Stimulated activated CD4-positive, alpha-beta T cell treated with anti-CD3 and anti-CD28 coated beads, Interleukin-1b, Interleukin-23, amount 100 ng/mL, for 1 hour (primary cell): Measurements from ENCODE around the gene TRPV5.

Experiments used
- DNase-seq, 2 donors: peaks; one replicate each; pipeline ENCODE4 v3.0.0-alpha.2; 2020; ENCODE audit warnings: low read depth in 2 of 2

The TRPV5 gene

DNA sequence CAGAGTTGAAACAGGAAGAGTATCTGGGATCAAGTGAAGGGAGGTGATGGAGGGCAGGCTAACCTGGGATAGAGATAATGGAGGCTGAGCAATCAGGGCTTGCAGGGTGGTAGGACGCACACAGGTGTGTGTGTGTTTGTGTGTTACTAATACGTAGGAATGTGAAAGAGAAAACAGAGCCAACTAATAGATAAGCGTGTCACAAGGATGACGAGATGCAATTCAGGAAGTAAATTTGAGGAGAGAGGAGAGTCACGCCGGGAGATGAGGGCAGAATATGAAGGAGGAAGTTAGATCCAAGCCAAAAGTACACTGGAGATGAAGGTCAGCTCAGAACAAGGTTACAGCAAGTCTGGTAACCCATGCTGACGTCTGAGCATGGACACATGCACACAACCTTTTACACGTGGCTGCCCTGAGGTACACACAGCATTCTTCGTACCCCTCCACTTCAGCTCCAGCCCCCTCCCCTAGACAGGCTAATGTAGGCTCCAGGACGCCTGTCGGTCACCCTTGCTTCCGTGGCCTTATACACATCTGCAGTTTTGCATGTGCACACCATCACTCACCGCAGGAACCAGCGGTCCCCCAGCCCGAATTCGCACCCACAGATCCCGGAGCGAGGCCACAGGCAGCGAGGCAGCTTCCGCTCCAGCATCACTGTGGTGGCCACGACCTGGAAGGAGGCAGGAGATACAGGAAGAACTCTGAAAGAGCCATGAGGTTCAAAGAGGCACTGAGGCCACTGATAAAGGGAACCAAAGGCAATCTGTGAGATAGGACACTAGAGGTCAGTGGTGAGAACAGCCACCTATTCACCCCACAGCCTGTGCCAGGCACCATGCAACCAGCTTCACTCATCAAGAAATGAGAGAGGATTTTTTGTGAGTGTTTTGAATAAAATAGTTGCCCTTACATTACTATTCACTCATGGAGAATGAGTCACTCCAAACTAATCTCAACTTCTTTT lies 24.3 kb downstream of the TRPV5 start:
- no peak for DNase-seq

DNA sequence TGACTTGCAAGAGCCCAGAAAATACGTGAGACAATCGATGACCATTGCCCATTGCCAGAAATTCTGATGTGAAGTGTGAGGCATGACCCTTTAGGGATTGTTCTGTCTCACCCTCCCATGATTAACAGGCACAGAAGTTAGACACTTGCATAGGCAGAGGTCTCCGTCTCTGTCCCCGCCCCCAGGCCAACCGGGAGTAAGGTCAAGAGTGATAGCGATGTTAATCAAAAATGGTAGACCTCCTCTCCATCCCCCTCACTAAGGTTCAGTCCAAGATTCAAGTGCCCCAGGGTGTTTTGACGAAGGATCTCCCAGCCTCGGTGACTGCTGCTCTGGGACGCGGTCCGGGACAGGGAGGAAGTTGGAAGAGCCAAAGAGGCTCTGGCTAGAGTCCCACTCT lies 25.3 kb downstream of the TRPV5 start:
- DNase-seq: no peak

DNA sequence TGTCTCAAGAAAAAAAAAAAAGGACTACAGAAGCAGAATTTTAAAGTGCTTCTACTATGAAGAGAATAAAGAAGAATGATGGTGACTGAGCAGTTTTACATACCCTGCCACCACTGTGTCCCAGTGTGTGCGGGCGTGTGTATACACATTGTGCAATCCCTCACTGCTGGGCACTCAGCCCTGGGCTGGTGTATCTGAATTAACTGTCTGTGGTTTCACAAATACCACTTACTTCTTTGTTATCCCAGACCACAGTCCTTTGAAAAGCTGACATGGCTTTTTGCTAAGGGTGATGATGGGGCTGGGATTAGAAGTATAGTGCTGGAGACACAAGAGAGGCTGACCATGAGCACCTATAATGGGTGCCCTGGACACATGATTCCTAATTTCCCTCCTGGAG lies 26.9 kb downstream of the TRPV5 start:
- DNase-seq: no peak

DNA sequence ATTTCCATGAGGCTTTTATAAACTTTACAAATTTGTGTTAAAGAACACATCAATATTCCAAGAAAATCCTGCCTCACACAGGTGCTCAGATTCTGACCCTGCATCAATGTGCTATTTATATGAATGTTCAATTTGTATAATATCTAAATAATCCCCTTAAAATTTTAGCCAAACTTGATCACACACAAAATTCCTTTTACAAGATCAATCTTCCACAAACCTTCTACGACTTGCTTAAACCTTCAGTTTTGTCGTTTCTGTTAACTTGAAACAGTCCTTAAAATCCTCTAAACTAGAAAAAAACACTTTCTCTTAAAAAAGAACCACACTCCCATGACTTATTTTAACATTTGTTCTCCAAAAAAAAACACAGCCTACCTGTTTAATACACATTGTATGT lies 27.8 kb downstream of the TRPV5 start:
- DNase-seq: no peak

DNA sequence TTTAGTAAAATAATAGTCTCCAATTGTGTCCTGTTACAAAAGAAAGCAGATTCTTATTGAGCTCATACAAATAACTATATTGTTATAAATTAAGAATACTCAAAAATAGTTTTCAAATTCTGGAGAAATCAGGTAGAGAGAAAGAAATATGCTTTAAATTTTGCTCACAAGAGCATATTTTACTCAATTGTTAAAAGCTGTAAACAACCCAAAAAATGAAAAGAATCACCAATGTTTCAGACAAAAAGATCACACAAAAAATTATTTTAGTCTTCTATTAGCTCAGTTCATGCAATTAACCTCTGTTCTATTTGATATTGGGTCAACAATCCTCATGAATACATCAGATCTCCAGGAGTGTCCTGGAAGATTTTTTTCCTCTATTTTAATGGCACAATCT lies 29.4 kb downstream of the TRPV5 start:
- no peak for DNase-seq

DNA sequence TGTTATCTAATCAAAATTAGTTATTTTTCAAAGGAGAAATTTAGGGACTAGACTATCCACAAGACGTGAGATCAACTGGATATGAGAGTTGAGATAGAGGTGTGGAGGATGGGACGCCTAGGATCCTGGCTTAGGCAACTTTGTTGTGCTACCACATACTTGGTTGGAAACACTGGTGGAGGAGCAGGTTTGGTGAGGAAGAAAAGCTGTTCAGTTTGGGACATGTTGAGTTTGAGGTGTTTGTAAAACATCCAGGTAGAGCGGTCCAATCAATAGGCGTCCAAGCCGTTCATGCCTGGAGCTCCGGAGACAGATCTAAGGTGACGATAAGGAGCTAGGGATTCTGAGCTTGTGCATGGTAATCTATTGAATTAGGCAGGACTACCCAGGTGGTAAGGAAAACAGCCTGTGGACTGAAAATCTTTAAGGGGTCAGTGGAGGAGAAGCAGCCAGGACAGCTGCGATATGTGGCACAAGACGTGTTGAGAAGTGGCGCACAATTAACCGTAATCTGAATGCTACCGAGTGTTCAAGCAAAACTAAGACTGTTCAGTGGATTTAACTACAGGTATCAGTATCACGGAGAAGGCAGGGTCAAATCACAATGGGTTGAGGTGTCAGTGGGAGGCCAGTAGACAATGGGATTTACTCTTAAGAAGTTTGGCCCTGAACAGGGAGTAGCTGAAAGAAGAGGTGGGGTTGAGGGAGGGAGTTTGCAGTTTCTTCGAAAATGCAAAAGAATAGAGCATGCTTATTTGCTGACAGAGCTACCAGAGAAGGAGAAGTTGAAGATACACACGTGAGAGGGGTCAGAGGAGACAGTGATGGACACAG lies 31.9 kb downstream of the TRPV5 start:
- DNase-seq: no peak

DNA sequence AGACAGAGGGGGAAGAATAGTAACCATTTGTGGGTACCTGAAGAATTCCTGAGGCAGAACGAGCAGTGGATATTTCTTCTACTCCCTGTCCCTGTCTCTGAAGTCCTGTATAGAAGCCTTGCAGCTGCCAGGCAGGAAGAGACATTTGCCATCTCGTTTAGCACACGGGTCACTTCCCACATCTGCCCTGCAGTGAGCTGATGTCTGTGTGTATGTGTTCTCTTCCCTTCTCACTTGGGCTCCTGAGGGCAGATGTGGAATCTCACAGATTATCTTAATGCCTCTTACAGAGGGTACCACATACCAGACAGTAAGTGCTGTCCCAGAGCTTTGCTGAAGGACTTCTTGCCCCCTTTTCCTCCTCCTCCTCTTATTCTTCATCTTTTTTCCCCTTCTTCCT lies 33.9 kb downstream of the TRPV5 start:
- no peak for DNase-seq

DNA sequence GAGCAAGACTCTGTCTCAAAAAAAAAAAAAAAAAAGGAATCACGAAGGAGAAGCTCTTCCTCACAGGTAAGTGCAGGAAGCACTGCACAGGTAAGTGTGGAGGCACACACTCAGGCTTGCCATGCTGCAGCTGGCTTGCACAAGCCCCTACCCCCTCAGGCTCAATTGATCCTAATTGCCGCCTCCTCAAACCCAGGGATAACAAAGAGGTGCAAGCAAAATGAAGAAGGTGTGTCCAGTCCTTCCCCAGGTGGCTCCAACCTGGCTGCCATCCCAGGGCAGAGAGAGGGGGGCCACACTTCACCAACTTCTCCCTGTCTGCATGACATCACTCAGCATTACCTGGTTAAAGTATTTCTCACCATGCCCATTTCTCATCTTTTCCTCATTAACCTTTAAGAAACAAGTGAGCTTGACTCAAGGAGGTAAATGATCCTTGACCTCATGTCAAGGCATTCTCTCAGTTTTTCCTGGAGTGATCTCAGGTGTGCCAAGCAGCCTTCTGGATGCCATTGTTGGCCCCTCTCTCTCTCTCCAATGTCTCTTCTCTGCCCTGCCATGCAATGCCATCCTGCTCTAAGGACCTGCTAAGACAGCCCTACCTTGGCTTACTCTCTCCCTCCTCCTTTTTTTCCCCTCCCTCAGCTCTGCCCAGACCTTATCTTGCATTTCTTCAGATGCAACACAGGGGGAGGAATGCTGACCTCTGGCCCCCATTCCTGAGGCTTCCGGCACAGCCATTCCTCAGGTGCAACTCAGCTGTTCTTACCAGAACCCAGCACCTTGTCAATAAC lies 35.0 kb downstream of the TRPV5 start:
- no peak for DNase-seq

DNA sequence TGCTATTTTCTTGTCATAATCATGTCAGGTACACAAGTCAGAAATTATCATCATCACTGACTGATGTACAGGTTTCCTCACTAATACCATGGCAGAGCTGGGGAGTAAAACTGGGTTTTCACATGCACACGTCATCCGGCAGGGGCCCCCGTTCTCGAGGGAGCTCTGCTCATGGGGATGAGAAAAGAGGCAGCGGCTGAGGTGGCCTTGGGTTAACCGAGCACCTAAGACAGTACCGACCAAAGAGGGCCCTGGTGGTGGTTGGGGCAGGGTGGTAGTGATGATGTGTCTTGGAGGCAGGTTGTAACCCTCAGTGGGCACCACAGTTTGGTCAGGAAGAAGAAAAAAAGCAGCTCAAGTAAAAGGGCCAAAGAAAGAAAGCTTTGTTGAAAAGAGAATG lies 35.9 kb downstream of the TRPV5 start:
- DNase-seq: no peak

DNA sequence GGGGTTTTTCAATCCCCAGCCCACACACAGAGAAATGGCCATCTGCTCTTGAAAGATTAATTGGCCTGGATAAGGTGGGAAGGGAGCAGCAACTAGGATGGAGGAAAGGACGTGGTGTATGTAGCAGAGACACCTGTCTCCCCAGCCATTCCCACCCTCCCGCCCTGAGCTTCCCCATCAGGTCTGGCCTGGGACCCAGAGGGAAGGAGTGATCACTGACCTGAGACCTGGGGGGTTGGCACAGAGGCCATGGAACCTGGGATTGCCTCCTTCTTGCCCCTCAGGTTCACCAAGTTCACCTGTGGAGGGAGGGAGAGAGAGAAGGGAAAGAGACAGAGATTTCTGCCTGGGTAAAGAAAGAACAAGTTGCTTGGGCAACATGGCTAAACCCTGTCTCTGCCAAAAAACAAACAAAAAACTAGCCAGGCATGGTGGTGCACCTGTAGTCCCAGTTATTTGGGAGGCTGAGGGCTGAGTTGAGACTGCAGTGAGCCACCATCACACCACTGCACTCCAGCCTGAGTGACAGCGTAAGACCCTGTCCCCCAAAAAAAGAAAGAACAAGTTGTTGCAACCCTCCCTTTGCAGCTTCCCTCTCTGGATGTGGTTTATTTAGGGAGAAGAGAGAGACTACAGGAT lies 36.7 kb downstream of the TRPV5 start:
- no peak for DNase-seq

DNA sequence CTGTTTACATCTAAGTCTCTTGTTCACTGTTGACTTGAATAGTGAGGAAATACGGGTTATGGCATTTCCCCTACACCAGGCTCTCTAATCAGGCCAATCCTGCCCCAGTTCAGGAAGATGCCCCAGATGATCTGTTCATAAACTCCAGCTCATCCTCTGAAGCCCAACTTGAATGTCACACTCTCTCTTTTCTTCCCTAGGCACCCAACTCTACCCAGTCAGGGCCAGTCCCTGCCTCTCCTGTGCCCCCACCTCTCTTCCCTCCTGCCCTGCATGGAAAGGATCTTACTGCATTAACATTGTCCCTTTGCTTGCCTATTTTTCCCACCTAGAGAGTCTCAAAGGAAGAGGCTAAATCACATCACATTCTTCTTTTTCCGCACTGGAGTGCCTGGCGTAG lies 37.4 kb downstream of the TRPV5 start:
- no peak for DNase-seq

DNA sequence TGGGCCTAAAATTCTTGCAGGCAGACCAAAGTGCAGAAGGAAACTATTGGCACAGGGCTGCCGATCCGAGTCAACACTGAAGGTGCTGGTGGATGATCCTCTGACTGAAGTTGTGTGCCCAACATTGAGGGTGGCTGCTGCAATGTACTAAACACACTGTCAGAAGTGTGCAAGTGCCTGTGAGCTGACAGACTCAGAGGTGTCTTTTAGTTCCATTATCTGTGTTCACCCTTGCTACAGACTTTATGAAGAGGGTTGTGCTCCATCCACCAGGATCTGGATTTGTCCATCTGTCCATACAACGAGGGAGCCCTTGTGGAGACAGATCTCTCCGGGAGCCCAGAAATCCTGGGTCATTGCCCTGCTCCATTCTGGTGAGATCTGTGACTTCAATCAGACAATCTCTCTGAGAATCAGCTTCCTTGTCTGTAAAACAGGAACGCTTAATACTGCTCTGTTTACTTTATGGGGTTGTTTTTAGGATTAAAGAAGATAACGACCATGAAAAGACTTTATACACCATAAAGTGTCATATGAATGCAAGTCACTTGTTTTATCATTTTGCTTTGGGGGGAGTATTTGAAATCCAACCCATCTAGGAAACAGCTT lies 38.5 kb downstream of the TRPV5 start:
- DNase-seq: no peak

DNA sequence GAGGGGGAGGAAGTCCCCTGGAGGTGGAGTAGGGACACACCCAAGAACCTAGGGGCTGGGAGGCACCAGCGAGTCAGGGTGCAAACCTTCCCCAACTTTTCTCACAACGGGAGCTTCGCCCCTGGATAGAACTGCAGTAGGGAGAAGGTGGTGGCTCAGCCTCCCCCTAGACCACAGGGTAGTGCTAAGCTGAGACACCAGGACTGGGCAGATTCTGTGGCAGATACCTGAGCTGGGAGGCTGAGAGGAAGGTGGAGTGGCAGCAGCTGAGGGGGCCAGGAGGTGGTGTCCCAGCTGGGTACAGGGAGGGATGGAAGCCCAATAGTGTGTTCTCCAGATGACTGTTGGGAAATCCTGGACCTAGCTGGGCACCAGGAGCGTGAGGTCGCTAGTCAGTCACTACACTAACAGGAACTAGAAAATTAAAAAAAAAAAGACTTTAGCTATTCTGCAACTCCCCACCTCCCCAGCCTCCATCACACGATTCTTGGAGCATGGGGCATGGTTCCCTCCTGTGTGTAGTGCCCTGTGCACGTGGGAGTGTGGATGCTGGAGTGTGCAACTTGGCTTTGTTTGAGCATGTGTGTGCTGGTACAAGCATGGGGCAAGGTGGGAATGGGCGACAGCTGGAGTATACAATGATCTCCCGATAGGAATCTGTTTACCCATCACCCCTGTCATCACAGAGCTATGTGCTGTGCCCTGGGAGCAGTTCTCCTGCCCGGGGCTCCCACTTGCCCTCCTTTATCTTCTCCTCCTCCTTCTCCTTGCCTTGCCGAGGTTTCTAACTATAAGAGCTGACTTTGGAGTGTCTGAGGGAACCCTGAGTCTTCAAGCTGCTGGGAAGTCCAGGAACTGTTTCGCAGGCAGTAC lies 39.2 kb downstream of the TRPV5 start:
- no peak for DNase-seq

DNA sequence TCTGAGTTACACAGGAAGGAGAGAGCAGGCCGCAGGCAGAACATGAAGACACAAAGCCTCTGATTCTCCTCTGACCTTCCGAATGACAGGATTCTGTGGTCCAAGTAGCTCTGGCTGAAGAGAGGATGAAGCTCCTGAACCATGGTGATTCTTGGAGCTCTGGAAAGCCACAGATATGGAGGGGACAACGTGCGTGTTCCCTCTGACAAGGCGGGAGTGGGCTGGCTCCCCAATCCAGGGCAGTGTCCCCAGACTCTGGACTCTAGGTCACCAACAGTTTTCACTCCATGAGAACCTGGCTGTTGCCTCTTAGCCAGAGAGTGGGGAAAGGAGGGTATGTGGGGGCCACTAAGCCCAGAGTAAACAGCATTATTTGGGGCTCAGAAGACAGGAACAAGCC lies 40.6 kb downstream of the TRPV5 start:
- DNase-seq: no peak

DNA sequence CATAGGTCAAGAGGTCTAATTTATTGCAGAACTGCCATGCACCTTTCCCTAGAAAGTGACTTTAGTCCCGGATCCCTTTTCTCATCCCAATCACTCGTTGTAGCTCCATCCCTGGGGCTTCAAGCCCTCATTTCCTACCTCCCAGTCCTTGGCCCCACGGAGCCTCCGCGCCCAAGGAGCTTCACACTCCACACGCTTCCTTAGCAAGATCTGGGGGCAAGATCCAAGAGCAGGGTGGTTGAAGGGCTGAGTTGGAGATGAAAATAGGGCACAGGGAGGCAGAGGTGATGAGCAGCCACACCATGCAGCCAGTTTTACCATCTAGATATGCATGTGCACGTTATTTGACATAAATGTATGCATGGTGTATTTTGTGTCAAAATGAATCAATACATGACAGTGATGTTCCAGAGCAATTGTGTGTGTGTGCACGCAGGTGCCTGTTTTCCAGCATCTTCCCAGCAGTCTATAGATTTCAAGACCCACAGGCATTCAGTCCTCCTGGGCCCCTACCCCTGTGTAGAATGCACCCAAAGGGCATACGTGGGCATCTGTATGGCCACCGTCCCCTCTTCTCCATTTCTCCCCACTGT lies 42.0 kb downstream of the TRPV5 start:
- no peak for DNase-seq

DNA sequence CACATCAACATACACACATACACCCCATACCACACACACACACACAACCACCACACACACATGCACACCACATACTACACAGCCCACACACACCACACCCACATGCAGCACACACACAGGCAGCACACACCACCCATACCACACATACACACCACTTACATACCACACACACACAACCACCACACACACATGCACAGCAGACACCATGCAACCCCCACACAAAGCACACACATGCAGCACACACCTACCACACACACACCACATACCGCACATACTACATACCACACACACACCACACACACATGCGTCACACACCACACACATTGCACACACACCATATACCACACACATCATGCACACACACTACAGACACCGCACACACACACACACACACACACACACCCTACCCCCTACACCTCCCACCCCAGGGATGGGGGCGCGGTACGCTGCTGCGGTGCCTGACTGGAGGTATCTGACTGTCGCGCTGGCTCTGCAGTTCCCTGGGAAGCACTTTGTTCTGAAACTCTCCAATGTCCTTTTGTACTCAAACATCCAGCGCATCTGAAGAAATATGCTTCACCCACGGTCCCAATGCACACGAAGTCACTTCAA lies 42.6 kb downstream of the TRPV5 start:
- DNase-seq: no peak

DNA sequence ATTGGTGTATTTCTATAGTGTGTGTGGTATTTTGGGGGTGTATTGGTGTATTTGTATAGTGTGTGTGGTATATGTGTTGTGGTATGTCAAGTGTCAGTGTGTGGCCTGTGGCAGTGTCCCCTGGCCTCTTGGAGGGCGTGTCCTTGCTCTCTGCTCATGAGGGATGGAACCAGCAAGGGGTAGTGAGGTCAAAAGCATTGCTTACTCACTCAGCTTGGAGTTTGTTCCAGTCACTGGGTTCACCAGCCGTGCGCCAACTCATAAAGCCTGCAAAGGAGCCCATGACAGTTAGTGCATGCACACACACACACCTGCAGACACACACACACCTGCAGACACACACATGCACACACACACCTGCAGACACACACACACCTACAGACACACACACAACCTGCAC lies 43.7 kb downstream of the TRPV5 start:
- no peak for DNase-seq

DNA sequence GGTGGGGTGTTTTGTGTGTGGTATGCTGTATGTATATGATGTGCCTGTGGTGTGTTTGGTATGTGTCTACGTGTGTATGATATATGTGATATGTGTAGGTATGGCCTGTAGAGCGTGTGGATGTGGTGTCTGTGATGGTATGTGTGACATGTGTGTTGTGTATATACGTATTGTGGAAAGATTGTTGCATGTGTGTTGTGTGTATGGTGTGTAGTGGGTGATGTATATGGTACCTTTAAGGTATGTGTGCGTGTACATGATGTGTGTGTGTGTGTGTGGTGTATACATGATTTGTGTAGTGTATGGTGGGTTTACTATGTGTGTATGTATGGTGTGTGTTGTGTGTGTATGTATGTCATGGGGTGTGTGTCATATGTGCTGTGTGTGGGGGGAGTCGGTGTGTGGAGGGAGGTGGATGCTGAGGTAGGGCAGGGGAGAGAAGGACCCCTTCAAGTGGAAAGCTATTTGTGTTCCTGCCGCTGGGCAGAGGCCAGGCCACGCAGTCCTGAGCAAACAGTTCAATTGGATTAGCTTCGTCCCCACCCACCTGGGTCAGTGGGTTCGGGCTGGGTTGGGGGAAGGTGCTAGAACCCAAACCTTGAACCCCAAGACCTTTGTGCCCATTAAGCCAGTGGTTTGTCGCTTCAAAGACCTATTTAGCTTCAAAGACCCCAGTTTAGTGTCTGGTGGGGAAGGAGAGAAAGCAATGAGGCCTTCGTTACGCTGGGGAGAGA lies 46.1 kb downstream of the TRPV5 start:
- DNase-seq: no peak

DNA sequence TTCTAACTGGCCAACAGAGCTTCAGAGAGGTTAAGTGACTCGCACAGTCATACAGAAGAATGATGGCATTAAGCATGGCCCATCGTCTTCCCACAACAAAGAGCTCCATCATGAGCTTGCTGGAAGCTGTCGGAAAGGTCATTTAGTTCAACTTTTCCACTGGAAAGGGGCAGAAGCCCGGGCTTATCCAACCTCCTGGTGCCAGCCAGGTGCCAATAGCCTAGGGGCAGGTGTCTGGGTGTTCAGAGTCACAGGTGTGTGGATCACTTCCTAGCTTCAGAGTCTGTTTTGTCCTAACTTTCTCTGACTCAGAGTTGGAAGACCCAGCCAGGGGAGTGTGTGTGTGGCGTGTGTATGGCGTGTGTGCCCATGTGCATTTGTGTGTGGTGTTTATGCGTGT lies 46.7 kb downstream of the TRPV5 start:
- no peak for DNase-seq
